ENCODE measurements around the gene COX6B2. TPM values are rescaled to one million over a fixed set of nuclear protein-coding genes. Genes with fewer than 3 reads are reported as not detected.

COX6B2 gene
- total RNA-seq, 4 donors from 2014 or later, result not detected

DNA sequence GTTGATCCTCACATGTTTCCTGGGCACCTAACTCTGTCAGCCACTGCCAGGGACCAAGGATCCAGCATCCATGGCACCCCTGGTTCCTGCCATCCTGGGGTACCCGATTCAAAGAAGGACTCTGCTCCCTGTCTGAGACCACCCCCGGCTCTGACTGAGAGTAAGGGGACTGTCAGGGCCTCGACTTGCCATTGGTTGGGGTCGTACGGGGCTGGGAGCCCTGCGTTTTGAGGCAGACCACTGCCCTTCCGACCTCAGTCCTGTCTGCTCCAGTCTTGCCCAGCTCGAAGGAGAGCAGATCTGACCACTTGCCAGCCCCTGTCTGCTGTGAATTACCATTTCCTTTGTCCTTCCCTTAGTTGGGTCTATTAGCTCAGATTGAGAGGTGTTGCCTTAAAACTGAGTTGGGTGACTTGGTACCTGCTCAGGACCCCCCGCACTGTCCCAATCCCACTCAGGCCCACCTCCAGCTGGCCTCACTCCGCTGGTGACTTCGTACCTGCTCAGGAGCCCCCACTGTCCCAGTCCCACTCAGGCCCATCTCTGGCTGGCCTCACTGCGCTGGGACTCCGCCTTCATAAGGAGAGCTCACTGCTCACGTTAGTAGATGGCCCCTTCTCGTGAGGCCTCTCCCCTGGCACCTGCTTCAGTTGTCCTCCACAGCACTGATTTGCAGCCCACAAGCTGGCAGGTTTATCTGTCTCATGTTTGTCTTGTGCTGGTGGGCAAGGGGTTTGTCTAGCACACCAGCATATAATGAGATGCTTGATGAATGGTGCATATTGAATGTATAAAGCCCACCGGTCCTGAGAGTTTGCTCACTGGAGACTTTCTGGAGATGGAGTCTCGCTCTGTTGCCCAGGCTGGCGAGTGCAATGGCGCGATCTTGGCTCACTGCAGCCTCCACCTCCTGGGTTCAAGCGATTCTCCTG is 35.1 kb upstream of the COX6B2 start:
- Histone ChIP-seq H3K4me3 (no peak overlapping the region), H3K4me1 (peaks cover 0 to 68% (median 33%) of the 10 kb centered on the region in 3 donors), H3K27me3 (no peaks in the 10 kb centered on the region), H3K9me3 (no peaks in the 10 kb centered on the region), H3K36me3 (peaks cover 0 to 52% of the 10 kb centered on the region in 2 donors), H3K27ac (peak overlapping the region in 1 of 4 donors; percentile 24)
- no peak for ATAC-seq
- WGBS, 2 donors (ENCODE audit: low coverage in 1 of 2), result 57 to 70% methylated on average over 6 to 7 of the region's 21 CpGs
- TF ChIP-seq, protein P1, sequence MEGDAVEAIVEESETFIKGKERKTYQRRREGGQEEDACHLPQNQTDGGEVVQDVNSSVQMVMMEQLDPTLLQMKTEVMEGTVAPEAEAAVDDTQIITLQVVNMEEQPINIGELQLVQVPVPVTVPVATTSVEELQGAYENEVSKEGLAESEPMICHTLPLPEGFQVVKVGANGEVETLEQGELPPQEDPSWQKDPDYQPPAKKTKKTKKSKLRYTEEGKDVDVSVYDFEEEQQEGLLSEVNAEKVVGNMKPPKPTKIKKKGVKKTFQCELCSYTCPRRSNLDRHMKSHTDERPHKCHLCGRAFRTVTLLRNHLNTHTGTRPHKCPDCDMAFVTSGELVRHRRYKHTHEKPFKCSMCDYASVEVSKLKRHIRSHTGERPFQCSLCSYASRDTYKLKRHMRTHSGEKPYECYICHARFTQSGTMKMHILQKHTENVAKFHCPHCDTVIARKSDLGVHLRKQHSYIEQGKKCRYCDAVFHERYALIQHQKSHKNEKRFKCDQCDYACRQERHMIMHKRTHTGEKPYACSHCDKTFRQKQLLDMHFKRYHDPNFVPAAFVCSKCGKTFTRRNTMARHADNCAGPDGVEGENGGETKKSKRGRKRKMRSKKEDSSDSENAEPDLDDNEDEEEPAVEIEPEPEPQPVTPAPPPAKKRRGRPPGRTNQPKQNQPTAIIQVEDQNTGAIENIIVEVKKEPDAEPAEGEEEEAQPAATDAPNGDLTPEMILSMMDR (IDR thresholded peaks at IDR 0.05), result no peak
- no peak for TF ChIP-seq POLR2A (IDR thresholded peaks at IDR 0.05)
- no peak for TF ChIP-seq POLR2AphosphoS5 (IDR thresholded peaks at IDR 0.05)
- TF ChIP-seq EP300 (IDR thresholded peaks at IDR 0.05), result no peak

DNA sequence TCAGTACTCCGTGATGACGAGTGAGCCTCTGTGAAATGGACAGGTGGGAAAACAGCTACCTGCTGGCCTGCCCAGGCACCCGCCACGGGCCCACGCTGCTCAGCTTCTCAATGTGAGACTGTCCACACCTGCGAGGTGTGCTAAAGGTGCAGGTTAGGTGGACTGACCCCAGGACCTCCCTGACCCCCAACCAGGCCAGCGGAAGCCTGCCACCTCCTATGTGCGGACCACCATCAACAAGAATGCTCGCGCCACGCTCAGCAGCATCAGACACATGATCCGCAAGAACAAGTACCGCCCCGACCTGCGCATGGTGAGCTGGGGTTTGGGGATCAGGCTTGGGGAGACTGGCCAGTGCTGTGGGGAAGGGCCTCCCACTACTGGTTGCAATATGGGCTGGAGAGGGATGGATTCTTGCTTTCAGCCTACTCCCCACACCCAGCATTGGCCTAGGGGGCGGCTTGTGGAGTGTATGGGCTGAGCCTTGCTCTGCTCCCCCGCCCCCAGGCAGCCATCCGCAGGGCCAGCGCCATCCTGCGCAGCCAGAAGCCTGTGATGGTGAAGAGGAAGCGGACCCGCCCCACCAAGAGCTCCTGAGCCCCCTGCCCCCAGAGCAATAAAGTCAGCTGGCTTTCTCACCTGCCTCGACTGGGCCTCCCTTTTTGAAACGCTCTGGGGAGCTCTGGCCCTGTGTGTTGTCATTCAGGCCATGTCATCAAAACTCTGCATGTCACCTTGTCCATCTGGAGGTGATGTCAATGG is 33.4 kb upstream of the COX6B2 start:
- ATAC-seq, result no peak
- Histone ChIP-seq H3K4me3 (peak overlapping the region in 1 of 2 donors; percentile 79), H3K4me1 (peaks cover 0 to 81% (median 44%) of the 10 kb centered on the region in 3 donors), H3K27ac (peak overlapping the region in 1 of 4 donors; percentile 92), H3K9me3 (no peaks in the 10 kb centered on the region), H3K36me3 (peaks cover 0 to 52% of the 10 kb centered on the region in 2 donors), H3K27me3 (no peaks in the 10 kb centered on the region)
- TF ChIP-seq POLR2A (IDR thresholded peaks at IDR 0.05) (no peak), POLR2AphosphoS5 (IDR thresholded peaks at IDR 0.05) (no peak), EP300 (IDR thresholded peaks at IDR 0.05) (no peak)
- TF ChIP-seq, protein P1 (IDR thresholded peaks at IDR 0.05), result no peak
- no CpG with 5 or more reads among the region's 24 CpGs for WGBS, 2 donors (ENCODE audit: low coverage in 1 of 2)

DNA sequence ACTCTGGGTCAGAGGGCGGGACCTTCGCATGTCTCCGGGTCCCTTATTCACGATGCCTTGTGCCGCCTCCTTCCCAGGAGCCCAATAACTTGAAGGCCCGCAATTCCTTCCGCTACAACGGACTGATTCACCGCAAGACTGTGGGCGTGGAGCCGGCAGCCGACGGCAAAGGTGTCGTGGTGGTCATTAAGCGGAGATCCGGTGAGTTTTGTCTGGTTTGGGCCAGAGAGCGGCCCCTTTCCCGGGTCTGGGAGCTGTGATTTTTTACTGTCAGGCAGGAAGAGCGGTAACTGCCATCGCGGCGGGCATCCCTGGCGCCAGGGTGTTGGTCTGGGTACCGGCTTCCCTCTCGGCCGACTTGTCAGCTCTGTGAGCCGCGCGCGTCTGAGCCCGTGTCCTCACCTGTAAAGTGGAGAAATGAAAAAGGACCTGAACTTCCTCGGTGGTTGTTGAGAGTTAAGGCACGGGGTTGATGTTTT is 32.0 kb upstream of the COX6B2 start:
- no peak for ATAC-seq
- H3K4me3 ChIP-seq, result peak overlapping the region; percentile 76 to 79
- H3K36me3 ChIP-seq, result peaks cover 0 to 44% of the 10 kb centered on the region in 2 donors
- no peak for TF ChIP-seq POLR2AphosphoS5 (IDR thresholded peaks at IDR 0.05)
- TF ChIP-seq, protein P1 (IDR thresholded peaks at IDR 0.05), result no peak
- no peak for TF ChIP-seq EP300 (IDR thresholded peaks at IDR 0.05)
- no peak for TF ChIP-seq POLR2A (IDR thresholded peaks at IDR 0.05)
- no peaks in the 10 kb centered on the region for H3K9me3 ChIP-seq
- H3K4me1 ChIP-seq, result peaks cover 0 to 74% (median 44%) of the 10 kb centered on the region in 3 donors
- H3K27ac ChIP-seq, result peak overlapping the region; percentile 65 to 98 (median 92)
- WGBS, 2 donors (ENCODE audit: low coverage in 1 of 2), result no CpG with 5 or more reads among the region's 33 CpGs
- H3K27me3 ChIP-seq, result no peaks in the 10 kb centered on the region

DNA sequence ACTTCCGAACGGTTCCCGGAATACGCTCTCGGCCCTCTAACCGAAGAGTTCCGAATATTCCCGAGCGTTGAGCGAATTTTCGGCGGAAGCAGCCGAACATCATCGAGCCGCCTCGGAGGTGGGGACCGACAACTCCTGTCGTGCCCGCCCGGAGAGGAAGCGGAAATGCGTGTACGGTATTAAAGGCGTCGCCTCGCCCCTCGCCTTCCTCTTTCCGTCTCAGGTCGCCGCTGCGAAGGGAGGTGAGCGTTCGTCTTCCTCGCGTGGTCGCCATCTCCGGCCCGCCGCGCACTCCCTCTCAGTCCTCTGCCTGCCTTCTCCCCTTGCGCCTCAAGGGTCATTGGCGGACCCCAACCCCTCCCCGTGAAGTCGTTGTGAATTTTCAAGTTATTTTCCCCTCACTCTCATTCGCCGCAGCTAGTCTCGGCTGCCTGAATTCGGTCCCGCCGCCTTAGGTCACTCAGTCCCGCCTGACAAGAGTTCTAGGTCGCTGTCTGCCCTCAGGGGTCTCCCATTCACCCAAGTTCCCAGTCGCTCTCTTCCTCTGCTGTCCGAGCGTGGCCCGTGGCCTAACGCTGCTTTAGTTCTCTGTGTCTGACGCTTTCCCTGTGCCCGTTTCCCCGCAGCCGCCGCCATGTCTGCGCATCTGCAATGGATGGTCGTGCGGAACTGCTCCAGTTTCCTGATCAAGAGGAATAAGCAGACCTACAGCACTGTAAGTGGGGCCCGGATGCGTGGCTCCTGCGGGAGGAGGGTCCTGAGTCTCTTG is 31.4 kb upstream of the COX6B2 start, which contains the start of gene RPL28:
TSS of gene RPL28 (plus strand) at position 209 of the 769 bp plus-strand sequence. CDS start at position 635, 426 bp downstream.
- Histone ChIP-seq H3K27me3 (no peaks in the 10 kb centered on the region), H3K4me3 (peak within 1 kb of the TSS; percentile 76 to 79), H3K27ac (peak within 1 kb of the TSS; percentile 74 to 98 (median 92)), H3K4me1 (peaks cover 0 to 68% (median 44%) of the 10 kb centered on the region in 3 donors), H3K36me3 (peaks cover 0 to 38% of the 10 kb centered on the region in 2 donors), H3K9me3 (no peaks in the 10 kb centered on the region)
- ATAC-seq, result peak; percentile 92
- TF ChIP-seq, protein P1 (IDR thresholded peaks at IDR 0.05), result peak in 2 of 4 experiments; percentile 9 to 23
- TF ChIP-seq EP300 (IDR thresholded peaks at IDR 0.05) (no peak), POLR2A (IDR thresholded peaks at IDR 0.05) (peak; percentile 99), POLR2AphosphoS5 (IDR thresholded peaks at IDR 0.05) (peak; percentile 100)
- 0% methylated on average over 35 of the region's 68 CpGs; no CpG with 5 or more reads in 1 of the 2 donors for WGBS, 2 donors (ENCODE audit: low coverage in 1 of 2)
